ENCODE measurements around the gene RPL9. TPM values are rescaled to one million over a fixed set of nuclear protein-coding genes. Genes with fewer than 3 reads are reported as not detected.

RPL9 gene
- total and polyA plus RNA-seq, 2 of the 4 experiments (the other 2 are of a cell fraction), result 1,627 to 1,905 TPM

DNA sequence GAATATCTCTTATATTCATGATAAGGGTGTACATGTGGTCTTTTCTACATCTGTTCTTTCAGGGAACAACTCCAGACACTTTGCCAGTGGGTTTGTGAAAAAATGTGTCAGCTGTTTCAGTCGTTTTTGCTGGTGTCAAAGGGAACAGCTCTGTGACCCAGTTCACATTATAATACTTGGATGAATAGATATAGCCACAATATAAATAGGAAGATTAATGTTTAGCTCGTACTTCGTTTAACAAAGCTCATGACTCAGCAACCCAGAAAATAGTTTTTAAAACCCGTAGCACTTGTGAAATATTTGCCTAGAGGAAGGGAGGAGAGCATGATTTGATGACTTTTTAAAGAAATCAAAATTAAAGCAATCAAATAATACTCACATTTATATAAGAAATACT is 8.0 kb upstream of the RPL9 start:
- no peak overlapping the region for H2AK5ac ChIP-seq (ENCODE audit: low read depth, low read length)
- no peak overlapping the region for H3K27ac ChIP-seq (ENCODE audit: insufficient read depth, low read length)
- no peak overlapping the region for H2AK9ac ChIP-seq (replicated peaks; ENCODE audit: low read depth, low read length, poor library complexity)
- H3K27me3 ChIP-seq (ENCODE audit: control insufficient read depth, insufficient read depth, low read length), result no peaks in the 10 kb centered on the region
- H3K56ac ChIP-seq (ENCODE audit: extremely low read depth, insufficient read depth, low read length), result no peak overlapping the region
- BruUV-seq (replicated peaks), result no TSS peak
- intact Hi-C loops (cut with micrococcal nuclease) (no loop called here), in situ Hi-C loops (cut with MboI; ENCODE audit: low sequenced_read_pairs) (loop anchor here (10.0 kb wide), 1 partner anchor 508 kb away; the partner anchor contains the start of gene PDS5A), dilution Hi-C loops (cut with HindIII; ENCODE audit: low sequenced_read_pairs, unreplicated experiment) (no loop called here)
- peaks cover 4 to 9% of the 10 kb centered on the region in 2 experiments; a peak in 2 of 4 replicates for H3K79me1 ChIP-seq (ENCODE audit: low read depth in 1 of 2, low read length in 2 of 2)
- H3K23ac ChIP-seq (ENCODE audit: low read depth, low read length), result no peak overlapping the region
- no peak overlapping the region for H2AFZ ChIP-seq (replicated peaks; ENCODE audit: low read length, poor library complexity)
- peak overlapping the region; percentile 65; the same call in 1 of the 2 replicates for H3K4me2 ChIP-seq (ENCODE audit: low read depth, low read length)
- H4K91ac ChIP-seq (ENCODE audit: insufficient read depth, low read depth, low read length), result no peak overlapping the region
- no peaks in the 10 kb centered on the region for H3K4me1 ChIP-seq (ENCODE audit: control insufficient read depth, insufficient read depth, low read length)
- H3K9me1 ChIP-seq (ENCODE audit: insufficient read depth, low read length), result no peaks in the 10 kb centered on the region
- WGBS, 2 experiments (ENCODE audit: extremely low coverage in 2 of 2, insufficient read length in 1 of 2), result no CpG with 5 or more reads among the region's 4 CpGs
- no peak overlapping the region for H3K14ac ChIP-seq (replicated peaks; ENCODE audit: low read depth, low read length)
- H2BK20ac ChIP-seq (ENCODE audit: low read depth, low read length), result no peak overlapping the region
- no peaks in the 10 kb centered on the region; the same call in none of the 2 replicates for H3K36me3 ChIP-seq (ENCODE audit: control insufficient read depth, insufficient read depth, low read length)
- peak; percentile 73 for DNase-seq
- peak; percentile 52 for ATAC-seq (ENCODE audit: low read depth)
- no peak overlapping the region for H4K8ac ChIP-seq (ENCODE audit: low read depth in 2 of 2, low read length in 2 of 2)
- peak overlapping the region; percentile 81 for H2BK5ac ChIP-seq (ENCODE audit: low read depth, low read length, poor library complexity, severe bottlenecking)
- H2BK120ac ChIP-seq (ENCODE audit: low read depth, low read length), result no peak overlapping the region
- ChIA-PET POLR2A (ENCODE audit: unreplicated experiment) (no interaction called here), CTCF (interaction anchor here (0.6 kb wide), 1 partner anchor 80 kb away, joined by 3 read pairs; no protein-coding TSS in a partner anchor)
- H4K20me1 ChIP-seq (ENCODE audit: insufficient read depth, low read length), result no peaks in the 10 kb centered on the region
- TF ChIP-seq NFE2L2 (IDR thresholded peaks at IDR 0.05; ENCODE audit: low read depth, low read length) (peak; percentile 72), CHD1 (IDR thresholded peaks at IDR 0.05; ENCODE audit: low read depth, low read length) (no peak), CEBPB (IDR thresholded peaks at IDR 0.05; ENCODE audit: low read depth, low read length) (peak; percentile 56; the same call in 1 of the 2 replicates), MAFK (IDR thresholded peaks at IDR 0.05; ENCODE audit: low read depth, low read length) (peak; percentile 68)
- no peak overlapping the region for H3K4ac ChIP-seq (ENCODE audit: low read depth, low read length)
- no peak overlapping the region for H4K5ac ChIP-seq (ENCODE audit: low read depth, low read length)
- H3K9ac ChIP-seq (ENCODE audit: low read depth, low read length), result no peak overlapping the region
- no peak overlapping the region for H2BK15ac ChIP-seq (ENCODE audit: low read depth, low read length)
- no peak overlapping the region for H3K4me3 ChIP-seq (ENCODE audit: insufficient read depth, low read depth, low read length)
- no peak overlapping the region; the same call in 1 of the 2 replicates for H3K18ac ChIP-seq (ENCODE audit: low read depth, low read length)
- H3K9me3 ChIP-seq (ENCODE audit: control insufficient read depth, insufficient read depth, low read length), result no peaks in the 10 kb centered on the region
